NCI-H345 (cell line): ENCODE measurements around the gene SDF4.
"Not testable (repeated sequence)": the region's sequence is repeated elsewhere in the genome, so short reads cannot be mapped to it uniquely, and the experiment has no call there.

Experiments used
- DNase-seq: peaks from one replicate; lab custom pipeline; 2025; lab: John Stamatoyannopoulos, UW

Gene SDF4

DNA sequence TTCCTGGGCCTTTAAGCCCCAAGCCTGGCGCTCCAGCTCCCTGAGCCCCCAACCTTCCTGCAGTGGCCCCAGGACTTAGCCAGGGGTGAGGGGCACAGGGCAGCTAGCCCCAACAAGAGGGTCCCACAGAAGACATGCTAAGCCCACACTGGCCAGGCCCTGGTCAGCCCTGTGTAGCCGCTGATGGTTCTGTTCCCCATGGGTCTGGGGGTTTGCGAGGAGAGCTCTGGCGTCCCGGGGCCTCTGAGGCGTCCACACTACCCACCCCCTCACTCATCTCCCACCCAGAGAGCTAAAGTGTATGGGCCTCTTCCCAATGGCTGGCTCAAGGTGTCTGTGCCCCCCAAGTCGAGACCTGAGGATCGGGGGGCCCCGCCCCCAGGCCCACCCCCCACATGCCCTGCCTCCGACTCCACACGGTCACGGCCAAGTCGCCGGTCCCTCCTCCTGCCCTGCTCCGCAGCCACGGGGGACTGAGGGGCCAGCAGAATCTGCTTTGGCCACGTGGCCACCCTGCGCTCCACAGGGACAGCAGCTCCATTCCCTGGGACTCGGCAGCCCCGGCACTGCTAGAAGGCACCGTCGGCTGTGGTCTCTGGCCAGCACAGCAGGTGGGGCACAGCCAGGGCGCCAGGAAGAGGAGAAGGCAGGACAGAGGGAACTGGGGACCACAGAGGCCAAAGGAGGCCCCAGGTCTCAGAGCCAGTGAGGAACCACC is 33.2 kb downstream of the SDF4 start:
- no peak for DNase-seq

DNA sequence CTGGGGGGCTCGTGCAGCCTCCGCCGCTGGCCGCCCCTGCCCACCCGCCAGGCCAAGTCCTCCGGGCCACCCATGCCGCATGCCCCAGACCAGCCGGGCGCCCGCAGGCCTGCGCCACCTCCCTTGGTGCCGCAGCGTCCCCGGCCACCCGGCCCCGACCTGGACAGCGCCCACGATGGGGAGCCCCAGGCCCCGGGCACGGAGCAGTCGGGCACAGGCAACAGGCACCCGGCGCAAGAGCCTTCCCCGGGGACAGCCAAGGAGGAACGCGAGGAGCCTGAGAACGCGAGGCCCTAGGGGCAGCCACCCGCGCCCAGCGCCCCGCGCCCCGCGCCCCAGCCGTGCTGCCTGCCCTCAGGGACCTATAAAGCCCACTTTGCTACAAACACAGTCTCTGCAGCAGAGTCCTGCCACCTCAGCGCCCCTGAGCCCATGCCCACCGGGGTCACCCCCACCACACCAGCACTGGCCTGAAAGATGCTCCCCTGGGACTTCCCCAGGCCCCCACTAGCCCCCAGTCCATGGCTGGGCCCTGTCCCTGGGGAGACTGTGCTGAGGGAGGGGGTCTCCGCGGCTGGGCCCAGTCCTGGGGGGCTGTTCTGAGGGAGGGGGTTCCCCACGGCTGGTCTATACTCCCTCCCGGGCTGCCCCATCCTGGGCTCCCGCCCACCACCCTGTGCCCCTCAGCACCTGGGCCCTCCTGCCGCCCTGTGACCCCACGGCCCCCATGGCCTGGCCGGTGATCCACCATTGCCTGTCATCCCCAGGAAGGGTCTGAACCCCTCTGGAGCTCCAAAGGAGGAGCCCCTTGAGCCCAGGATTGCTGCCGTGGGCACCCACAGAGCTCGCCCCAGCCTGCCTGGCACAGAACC is 34.0 kb downstream of the SDF4 start:
- no peak for DNase-seq

DNA sequence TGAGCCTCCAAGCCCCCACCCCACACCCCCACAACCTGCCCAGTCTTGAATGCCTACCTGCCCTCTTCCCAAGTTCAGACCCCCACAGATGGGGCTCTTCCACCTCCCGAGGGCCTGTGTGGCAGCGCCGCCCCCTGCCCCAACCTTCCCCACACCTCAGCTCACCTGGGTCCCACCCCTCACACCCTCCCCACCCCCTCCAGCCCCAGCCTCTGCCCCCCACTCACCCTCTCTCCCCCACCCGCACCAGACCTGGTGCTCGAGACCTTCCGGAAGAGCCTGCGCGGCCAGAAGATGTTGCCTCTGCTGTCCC is 34.7 kb downstream of the SDF4 start:
- no peak for DNase-seq

DNA sequence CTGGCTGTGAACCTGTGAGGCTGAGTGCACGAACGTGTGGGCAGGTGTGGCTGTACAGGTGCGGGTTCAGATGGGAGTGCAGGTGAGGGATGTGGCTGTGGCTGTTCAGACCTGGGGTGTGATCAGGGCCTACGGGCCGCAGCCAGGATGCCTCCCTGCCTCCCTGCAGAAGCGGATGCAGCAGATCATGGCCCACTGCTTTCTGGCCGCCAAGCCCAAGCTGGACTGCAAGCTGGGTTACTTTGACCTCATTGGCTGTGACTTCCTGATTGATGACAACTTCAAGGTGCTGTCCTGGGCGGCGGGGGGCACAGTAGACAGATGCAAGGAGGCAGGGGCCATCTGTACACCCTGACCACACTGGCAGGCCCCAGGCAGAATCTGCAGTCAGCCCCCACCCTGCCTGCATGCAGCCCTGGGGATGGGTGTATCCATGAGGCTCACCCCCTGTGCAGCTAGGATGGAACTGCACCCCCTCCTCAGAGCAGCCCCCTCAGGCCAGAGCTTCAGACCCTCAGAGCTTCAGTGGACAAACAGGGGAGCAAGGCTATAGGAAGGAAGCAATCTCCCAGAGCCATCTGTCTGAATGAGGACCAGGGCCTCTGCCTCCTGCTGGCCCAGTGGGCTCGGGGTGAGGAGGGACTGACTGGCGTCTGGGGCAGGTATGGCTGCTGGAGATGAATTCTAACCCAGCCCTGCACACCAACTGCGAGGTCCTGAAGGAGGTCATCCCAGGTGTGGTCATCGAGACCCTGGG is 35.2 kb downstream of the SDF4 start:
- DNase-seq, result no peak

DNA sequence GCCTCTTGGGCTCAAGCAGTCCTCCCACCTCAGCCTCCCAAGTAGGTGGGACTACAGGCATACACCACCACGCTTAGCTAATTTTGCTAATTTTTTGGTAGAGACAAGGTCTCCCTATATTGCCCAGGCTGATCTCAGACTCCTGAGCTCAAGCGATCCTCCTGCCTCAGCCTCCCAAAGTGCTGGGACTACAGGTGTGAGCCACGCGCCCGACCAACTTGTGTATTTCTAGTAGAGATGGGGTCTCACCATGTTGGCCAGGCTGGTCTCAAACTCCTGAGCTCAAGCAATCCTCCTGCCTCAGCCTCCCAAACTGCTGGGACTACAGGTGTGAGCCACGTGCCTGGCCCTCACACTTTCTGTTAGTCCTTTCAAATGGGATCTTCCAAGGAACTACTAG is 36.1 kb downstream of the SDF4 start:
- not testable (repeated sequence) for DNase-seq

DNA sequence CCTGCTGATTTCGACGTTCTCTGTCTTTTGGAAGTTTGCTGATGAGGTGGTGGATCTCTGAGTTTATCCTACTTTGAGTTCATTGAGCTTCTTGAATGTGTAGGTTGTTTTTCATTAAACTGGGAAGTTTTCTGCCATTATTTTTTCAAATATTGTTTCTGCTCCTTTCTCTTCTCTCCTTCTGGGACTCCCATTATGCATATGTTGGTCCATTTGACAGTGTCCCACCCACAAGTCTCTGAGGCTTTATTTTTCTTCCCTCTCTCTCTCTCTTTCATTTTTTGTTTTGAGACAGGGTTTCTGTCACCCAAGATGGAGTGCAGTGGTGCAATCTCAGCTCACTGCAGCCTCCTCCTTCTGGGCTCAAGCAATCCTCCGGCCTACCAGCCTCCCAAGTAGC is 37.1 kb downstream of the SDF4 start:
- DNase-seq, result no peak

DNA sequence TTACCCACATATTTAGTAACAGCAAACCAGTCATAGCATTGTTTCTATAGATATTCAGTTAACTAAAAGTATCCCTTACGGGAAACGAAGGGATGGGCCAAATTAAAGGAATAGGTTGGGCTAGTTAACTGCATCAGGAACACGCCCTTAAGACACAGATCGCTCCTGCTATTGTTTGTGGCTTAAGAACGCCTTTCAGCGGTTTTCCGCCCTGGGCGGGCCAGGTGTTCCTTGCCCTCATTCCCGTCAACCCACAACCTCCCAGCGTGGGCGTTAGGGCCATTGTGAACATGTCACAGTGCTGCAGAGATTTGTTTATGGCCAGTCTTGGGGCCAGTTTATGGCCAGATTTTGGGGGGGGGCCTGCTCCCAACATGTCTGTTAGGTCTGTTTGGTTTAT is 40.1 kb downstream of the SDF4 start:
- DNase-seq, result no peak

DNA sequence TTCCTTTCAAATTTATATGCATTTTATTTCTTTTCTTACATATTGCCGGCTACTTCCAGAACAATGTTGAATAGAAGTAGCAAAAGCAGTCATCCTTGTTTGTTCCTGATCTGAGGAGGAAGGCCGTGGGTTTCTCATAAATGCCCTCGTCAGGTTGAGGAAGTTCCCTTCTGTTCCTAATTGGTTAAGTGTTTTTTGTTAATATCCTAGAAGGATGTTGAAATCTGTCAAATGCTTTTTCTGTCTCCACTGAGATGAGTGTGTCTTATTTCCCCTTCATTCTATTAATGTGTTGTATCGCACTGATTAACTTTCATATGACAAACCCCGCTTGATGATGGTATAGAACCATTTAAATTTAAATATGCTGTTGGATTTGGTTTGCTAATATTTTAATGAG is 42.7 kb downstream of the SDF4 start:
- DNase-seq, result no peak

DNA sequence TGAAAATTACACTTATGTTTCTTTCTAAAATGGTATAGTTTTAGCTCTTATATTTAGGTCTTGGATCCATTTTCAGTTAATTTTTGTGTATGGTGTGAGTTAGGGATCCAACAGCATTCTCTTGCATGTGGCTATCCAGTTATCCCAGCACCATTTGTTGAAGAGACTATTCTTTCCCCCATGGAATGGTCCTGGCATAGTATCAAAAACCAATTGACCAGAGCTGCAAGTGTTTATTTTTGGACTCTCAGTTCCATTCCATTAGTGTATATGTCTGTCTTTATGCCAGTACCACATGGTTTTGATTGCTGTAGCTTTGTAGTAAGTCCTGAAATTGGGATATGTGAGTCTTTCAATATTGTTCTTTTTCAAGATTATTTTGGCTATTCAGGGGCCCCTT is 43.9 kb downstream of the SDF4 start:
- no peak for DNase-seq

DNA sequence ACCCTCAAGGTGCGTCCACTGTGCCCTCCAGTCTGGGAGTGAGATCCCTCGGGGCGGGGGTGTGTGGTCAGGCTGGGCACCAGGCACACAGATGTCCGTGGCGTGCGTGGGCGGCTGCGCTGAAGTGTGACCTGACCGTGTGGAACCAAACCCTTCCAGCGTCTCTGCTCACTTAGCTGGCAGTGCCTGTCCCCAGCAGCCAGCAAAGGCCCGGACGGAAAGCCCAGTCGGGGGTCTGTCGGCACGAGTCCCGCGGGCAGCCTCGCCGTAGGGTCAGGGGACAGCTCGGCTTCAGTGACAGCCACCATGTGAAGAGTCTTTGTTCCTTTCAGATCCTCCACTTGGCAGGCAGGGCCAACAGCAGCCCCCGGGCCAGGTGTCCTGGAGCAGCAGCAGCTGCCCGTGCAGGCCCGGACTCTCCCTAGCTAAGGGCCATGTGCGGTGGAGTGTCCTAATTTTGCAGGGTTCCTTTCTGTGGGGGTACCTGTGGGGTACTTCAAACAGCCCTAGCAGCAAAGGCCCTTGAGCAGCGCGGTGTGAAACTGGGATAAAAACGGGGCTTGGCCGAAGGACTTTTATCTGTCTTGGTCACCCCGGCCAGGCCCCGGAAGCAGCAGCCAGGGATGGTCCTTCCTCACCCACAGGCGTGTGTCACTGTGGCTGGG is 46.6 kb downstream of the SDF4 start:
- no peak for DNase-seq

DNA sequence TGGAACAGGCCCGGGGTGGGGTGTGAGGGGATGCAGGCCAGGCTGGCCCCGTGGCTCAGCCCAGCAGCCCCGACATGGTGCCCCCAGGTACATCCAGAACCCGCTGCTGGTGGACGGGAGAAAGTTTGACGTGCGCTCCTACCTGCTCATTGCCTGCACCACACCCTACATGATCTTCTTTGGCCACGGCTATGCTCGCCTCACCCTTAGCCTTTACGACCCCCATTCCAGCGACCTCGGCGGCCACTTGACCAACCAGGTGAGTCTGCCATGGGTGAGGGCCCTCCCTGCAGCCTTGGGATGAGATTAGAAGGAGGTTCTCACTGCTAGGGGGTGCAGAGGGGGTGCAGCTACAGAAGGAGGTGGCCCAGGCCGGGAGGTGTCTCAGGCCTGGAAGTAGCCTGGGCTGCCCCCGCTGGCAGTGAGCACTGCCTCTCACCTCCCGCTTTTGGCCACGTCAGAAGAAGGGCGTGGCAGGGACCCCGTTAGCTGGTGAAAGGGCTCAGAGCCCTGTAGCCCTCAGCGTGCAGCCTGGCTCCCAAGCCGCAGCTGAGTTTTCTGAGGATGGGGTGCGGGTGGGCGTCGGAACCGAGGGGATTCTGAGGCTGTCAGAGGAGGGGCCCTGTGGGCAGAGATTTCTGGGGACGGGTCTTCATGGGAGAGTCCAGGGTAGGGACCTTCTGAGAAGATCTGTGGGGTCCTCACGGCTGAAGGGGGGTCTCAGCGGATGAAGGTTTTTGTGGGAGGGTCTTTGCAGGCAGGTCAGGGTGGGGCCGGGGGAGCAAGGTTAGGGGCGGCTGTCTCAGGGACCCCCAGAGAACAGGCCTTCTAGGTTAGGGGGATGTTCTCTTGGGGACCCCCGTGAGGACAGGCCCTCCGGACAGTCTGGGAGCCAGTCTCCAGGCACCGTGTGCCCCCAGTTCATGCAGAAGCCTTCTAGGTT is 47.7 kb downstream of the SDF4 start:
- DNase-seq, result no peak

DNA sequence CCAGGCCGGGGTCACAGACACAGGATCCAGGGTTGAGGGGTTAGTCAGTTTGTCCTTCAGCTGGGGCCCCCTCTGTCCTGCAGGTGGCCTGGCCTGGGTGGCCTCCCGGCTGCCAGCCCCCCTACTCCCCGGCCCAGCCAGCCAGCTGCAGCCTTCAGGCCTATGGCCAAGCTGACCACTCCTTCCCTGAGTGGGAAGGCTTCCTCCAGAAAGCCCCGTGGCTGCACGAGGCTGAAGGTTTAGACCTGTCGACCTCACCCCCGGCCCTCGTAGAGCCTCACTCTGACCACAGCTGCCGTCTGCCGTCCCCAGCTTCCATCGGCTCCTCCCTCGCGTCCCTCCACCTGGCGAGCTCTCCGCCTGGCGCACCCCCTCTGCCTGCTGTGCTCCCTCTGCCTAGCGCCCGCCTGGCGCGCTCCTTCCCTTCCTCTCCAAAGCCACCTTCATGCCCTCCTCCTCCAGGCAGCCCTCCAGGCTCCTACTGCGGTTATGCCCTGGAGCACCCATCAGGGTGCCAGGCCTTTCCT is 48.5 kb downstream of the SDF4 start:
- no peak for DNase-seq

DNA sequence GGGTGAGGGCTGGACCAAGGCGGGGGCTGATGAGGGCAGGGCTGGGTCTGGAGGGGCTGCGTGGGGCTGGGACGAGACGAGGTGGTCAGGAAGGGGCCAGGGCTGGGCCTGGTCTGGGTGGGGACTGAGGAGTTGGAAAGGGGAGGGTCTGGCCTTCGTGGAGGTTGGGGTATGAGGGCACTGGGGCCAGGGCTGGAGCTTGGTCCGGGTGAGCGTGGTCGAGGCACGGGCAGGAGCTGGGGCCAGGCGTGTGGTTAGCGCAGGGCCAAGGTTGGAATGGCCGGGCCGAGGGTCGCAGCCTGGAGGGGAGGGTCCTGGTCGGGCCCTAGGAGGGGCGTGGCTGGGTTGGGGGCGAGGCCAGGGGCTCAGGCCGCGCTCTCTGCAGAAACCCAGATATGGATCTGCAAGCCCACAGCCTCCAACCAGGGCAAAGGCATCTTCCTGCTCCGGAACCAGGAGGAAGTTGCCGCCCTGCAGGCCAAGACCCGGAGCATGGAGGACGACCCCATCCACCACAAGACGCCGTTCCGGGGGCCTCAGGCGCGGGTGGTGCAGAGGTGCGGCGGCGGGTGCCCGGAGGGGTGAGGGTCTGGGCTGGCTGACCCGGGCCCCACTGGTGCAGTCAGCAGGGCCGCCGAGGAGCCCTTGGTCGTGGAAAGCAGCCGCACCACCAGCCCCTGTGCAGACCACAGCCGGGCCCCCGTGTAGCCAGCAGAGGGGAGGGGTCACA is 49.1 kb downstream of the SDF4 start:
- DNase-seq, result no peak

DNA sequence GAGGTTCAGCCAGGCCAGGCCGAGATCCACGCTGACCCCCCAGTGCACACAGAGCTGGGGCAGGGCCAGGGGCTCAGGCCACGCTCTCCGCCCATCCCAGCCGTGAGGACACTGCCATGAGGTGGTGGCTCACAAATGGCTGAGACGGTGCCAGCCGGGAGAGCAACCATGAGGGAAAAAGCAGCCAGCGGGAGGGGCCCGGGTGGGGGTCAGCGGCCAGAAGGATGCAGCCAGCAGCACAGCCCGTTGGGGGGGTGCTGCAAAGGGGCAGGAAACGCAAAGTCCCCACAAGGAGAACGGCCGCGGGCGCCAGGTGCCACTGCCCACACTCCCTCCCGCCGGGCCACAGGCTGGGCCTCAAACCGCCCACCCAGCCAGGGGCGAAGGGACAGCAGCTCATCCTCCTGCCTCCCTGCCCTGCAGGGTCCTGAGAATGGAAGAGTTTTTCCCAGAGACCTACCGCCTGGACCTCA is 49.8 kb downstream of the SDF4 start:
- DNase-seq, result no peak

DNA sequence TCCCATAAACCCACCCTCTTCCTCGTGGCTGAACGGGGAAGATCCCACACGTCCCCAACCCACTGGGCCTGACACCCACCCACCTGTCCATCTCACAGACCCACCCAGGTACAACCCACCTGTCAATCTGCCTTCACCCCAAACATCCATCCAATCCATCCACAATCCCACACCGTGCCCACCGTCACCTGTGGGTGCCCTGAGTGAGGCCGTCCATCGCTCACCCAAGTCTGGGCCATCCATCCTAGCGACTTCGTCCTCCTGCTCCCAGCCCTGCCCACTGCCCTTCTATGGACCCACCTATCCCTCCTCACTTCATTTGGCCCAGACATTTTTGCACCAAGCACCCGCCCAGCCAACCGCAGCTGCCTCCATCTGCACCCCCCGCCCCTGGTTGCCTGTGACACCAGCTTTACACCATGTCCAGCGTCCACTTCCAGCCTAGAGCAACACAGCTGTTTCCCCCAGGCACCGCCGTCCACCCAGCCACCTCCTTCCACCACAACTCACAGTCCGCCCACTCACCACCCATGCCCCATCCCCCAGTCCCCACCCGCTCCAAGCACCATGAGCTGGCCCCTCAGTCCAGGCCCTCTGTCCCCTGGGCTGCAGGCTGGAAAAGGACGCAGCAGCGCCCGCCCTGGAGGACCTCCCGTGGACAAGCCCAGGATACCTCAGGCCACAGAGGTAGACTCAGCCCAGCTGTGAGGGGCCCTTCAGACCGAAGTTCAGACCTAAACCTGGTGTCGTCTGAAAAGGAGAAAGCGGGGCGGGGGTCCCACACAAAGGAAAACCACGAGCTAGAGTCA is 50.5 kb downstream of the SDF4 start:
- DNase-seq, result no peak

DNA sequence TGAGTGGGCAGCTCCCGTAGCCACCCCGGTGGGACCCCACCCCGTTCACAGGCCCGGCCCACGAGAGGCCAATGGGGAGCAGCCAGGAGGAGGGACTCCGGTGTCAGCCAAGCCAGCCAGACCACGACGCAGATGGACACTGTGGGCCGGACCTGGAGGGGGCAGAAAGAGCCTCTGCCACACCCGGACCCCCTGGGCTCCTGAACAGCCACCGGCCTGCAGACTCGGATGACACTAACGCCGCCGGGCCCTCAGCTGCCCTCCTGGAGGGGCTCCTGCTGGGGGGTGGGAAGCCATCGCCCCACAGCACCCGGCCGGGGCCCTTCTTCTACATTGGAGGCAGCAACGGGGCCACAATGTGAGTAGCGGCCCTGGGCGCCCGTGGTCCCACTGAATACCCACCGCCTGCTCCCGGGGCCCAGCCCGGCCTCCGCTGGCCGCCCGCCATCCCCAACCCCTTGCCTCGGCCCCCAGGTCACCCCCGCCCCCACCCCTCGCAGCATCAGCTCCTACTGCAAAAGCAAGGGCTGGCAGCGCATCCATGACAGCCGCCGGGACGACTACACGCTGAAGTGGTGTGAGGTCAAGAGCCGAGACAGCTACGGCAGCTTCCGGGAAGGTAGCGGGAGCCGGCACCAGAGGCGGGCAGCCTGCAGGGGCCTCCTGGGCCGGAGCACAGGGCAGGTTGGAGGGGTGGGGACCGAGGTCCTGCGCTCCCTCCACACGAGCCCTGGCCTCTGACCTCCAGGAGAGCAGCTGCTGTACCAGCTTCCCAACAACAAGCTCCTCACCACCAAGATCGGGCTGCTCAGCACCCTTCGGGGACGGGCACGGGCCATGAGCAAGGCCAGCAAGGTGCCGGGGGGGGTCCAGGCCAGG is 51.6 kb downstream of the SDF4 start:
- no peak for DNase-seq

DNA sequence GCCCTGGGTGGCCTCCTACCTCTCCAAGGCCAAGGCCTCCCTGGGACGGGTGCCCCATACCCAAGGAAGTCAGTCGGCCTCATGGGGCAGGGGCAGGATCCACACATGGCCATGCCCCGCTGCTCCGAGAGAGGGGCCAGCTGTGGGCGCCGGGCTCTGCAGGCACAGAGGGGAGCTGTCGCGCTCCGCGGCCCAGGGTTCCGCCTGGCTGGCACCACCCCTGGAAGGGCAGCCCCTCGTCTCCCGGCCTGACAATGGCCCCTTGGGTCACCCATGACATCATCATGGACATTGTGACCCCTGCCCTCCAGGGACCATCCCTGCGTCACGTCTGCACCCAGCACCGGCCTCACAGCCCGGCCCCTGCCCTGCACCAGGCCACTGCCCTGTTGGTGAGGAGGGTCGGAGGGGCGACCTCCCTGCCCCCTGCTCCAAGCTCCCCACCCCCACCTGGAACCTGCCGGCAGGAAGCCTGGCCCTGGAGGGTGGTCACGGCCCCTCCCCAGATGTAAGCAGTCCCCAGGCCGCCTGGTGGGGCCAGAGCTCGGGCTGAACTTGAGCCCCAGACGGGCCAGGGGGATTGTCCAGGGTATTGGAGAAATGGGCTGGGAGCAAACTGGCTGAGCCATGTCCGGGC is 52.3 kb downstream of the SDF4 start:
- no peak for DNase-seq

DNA sequence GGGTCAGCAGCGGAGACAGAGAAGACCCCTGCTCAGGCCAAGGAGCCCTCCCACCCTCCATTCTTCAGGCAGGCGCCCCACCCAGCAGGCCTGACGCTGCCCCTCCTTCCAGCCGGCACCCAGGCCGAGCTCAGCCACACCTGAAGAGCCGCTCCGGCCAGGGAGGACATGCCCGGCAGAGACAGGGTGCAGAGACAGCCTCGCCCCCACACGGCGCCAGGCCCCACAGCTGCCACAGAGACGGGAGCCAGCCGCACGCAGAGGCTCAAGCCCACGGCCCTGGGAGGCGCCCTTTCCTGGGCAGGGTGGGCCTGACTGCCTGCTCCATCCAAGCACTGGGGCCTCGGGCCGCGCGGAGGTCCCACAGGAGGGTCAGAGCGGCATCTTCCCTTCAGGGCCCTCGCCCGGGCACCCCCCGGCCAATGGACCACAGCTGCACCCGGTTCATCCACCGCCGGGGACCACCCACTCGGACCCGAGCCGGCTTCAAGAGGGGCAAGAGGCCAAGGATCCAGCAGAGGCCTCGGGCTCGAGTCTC is 52.9 kb downstream of the SDF4 start:
- no peak for DNase-seq
